H1 (cell line): Measurements from ENCODE around the gene ANKRD7. TPM values are rescaled to one million over a fixed set of nuclear protein-coding genes. Genes with fewer than 3 reads are reported as not detected.

Source experiments
- CTCF ChIA-PET: fragments of 300-600 bp; sonication (Branson Sonifier 250); formaldehyde crosslinking; loops from one replicate; lab custom pipeline; 2021; ENCODE audit not compliant: partially characterized antibody; lab: Charles Lee
- POLR2A ChIA-PET: fragments of 300-600 bp; sonication (Branson Sonifier 250); formaldehyde crosslinking; loops from one replicate; lab custom pipeline; 2021; ENCODE audit warnings: inconsistent platforms; ENCODE audit not compliant: partially characterized antibody; lab: Charles Lee
- DNase-seq, 2 experiments: peaks; one replicate each; pipeline versions ENCODE4 v3.0.0 to v3.0.0-alpha.2; 2010 to 2022; ENCODE audit warnings: low spot score in 2 of 2, low read depth in 1 of 2, mixed read lengths in 1 of 2
- FAIRE-seq: peaks from 2 replicates; lab custom pipeline; 2011; peaks lifted over from hg19 to GRCh38; lab: Jason Lieb, UNC
- H2AFZ ChIP-seq: 2 replicates; pipeline ENCODE4 v1.8.1; 2012; ENCODE audit warnings: low read length, inconsistent platforms
- H2AK5ac ChIP-seq: 2 replicates; pipeline ENCODE4 v1.6.1; 2013; ENCODE audit warnings: low read depth, low read length
- H2BK120ac ChIP-seq: replicated peaks from 2 replicates; pipeline ENCODE3; 2013; ENCODE audit warnings: low read depth, low read length, inconsistent platforms
- H2BK12ac ChIP-seq: 2 replicates; pipeline ENCODE4 v1.6.1; 2013; ENCODE audit warnings: low read depth, low read length
- H2BK15ac ChIP-seq: 2 replicates; pipeline ENCODE4 v1.6.1; 2013; ENCODE audit warnings: low read length
- H2BK20ac ChIP-seq: 2 replicates; pipeline ENCODE4 v1.6.1; 2013; ENCODE audit warnings: low read length
- H2BK5ac ChIP-seq: 2 replicates; pipeline ENCODE4 v1.6.1; 2013; ENCODE audit warnings: low read depth, low read length
- H3K14ac ChIP-seq: 2 replicates; pipeline ENCODE4 v1.6.1; 2013; ENCODE audit warnings: inconsistent platforms; ENCODE audit not compliant: insufficient read length
- H3K18ac ChIP-seq: 2 replicates; pipeline ENCODE4 v1.6.1; 2013; ENCODE audit warnings: low read length; ENCODE audit errors: extremely low read depth
- H3K23ac ChIP-seq: 2 replicates; pipeline ENCODE4 v1.6.1; 2013; ENCODE audit warnings: inconsistent platforms; ENCODE audit not compliant: insufficient read length
- H3K23me2 ChIP-seq: 2 replicates; pipeline ENCODE4 v1.6.1; 2013; ENCODE audit warnings: low read depth, low read length
- H3K27ac ChIP-seq: 2 replicates; pipeline ENCODE4 v1.6.1; 2011; ENCODE audit warnings: low read depth, low read length, inconsistent platforms
- H3K27me3 ChIP-seq, 4 experiments: replicated peaks in 1 of 4; 1 replicate in 1 of 4; 2 replicates in 3 of 4; pipeline versions ENCODE4 v1.6.1 to v1.8.1; 2011 to 2013; ENCODE audit warnings: low read length in 3 of 4, mild to moderate bottlenecking in 3 of 4, inconsistent platforms in 2 of 4, mixed read lengths in 2 of 4, moderate library complexity in 1 of 4; ENCODE audit not compliant: control insufficient read depth in 3 of 4, insufficient read depth in 3 of 4; ENCODE audit errors: extremely low read depth in 1 of 4
- H3K36me3 ChIP-seq, 4 experiments: 2 replicates each; pipeline versions ENCODE4 v1.6.1 to v1.8.1; 2011 to 2013; ENCODE audit warnings: mild to moderate bottlenecking in 4 of 4, low read length in 3 of 4, moderate library complexity in 2 of 4, control low read depth in 1 of 4, inconsistent platforms in 1 of 4; ENCODE audit not compliant: insufficient read depth in 4 of 4, control insufficient read depth in 2 of 4
- H3K4ac ChIP-seq: replicated peaks from 2 replicates; pipeline ENCODE3; 2013; ENCODE audit warnings: low read length, low read depth, mixed read lengths, inconsistent platforms; ENCODE audit not compliant: insufficient read length
- H3K4me1 ChIP-seq, 4 experiments: replicated peaks in 1 of 4; 1 replicate in 1 of 4; 2 replicates in 3 of 4; pipeline versions ENCODE4 v1.6.1 to v1.8.1; 2011 to 2013; ENCODE audit warnings: low read length in 3 of 4, inconsistent platforms in 2 of 4, mixed read lengths in 1 of 4; ENCODE audit not compliant: insufficient read depth in 4 of 4, control insufficient read depth in 3 of 4
- H3K4me2 ChIP-seq, 2 experiments: 2 replicates each; pipeline versions ENCODE4 v1.6.1 to v1.8.1; 2011 to 2013; ENCODE audit warnings: low read depth in 2 of 2, low read length in 2 of 2, control low read depth in 1 of 2, inconsistent platforms in 1 of 2, mild to moderate bottlenecking in 1 of 2; ENCODE audit not compliant: insufficient read depth in 1 of 2
- H3K4me3 ChIP-seq, 4 experiments: fragments of 200-600, 300-600 bp in 1 of 4; sonication (generic), shearing (Covaris generic), sonication (Bioruptor Twin) in 1 of 4; 2 replicates each; pipeline versions ENCODE4 v1.5.1 to v1.8.1; 2011 to 2016; ENCODE audit warnings: low read length in 4 of 4, low read depth in 3 of 4, control low read depth in 2 of 4, inconsistent platforms in 2 of 4, mild to moderate bottlenecking in 2 of 4, mixed read lengths in 1 of 4, moderate library complexity in 1 of 4; ENCODE audit not compliant: insufficient read depth in 2 of 4; ENCODE audit errors: extremely low read depth in 1 of 4
- H3K56ac ChIP-seq: replicated peaks from 2 replicates; pipeline ENCODE3; 2013; ENCODE audit warnings: low read depth, mild to moderate bottlenecking, mixed read lengths, low read length, inconsistent platforms; ENCODE audit not compliant: insufficient read length
- H3K79me1 ChIP-seq: 2 replicates; pipeline ENCODE4 v1.6.1; 2013; ENCODE audit warnings: low read depth, low read length, control low read depth
- H3K79me2 ChIP-seq, 2 experiments: 2 replicates each; pipeline versions ENCODE4 v1.6.1 to v1.8.1; 2012 to 2013; ENCODE audit warnings: low read length in 2 of 2, mild to moderate bottlenecking in 2 of 2, inconsistent platforms in 1 of 2; ENCODE audit not compliant: insufficient read depth in 2 of 2, control insufficient read depth in 1 of 2
- H3K9ac ChIP-seq, 4 experiments: replicated peaks in 1 of 4; 1 replicate in 1 of 4; 2 replicates in 3 of 4; pipeline versions ENCODE4 v1.6.1 to v1.8.1; 2011 to 2013; ENCODE audit warnings: low read depth in 3 of 4, low read length in 3 of 4, control low read depth in 2 of 4, mild to moderate bottlenecking in 2 of 4, moderate library complexity in 2 of 4, inconsistent platforms in 1 of 4; ENCODE audit errors: extremely low read depth in 1 of 4
- H3K9me3 ChIP-seq, 2 experiments: 2 replicates each; pipeline versions ENCODE4 v1.6.1 to v1.8.1; 2012 to 2013; ENCODE audit warnings: mild to moderate bottlenecking in 2 of 2, moderate library complexity in 2 of 2, control low read depth in 1 of 2, inconsistent platforms in 1 of 2, low read depth in 1 of 2, low read length in 1 of 2, mixed read lengths in 1 of 2; ENCODE audit not compliant: insufficient read depth in 2 of 2
- H4K20me1 ChIP-seq, 2 experiments: replicated peaks in 1 of 2; 2 replicates each; pipeline versions ENCODE3 to v1.8.1; 2011 to 2013; ENCODE audit warnings: inconsistent platforms in 2 of 2, low read length in 2 of 2, mild to moderate bottlenecking in 1 of 2; ENCODE audit not compliant: insufficient read depth in 2 of 2, control insufficient read depth in 1 of 2
- H4K5ac ChIP-seq: 2 replicates; pipeline ENCODE4 v1.6.1; 2013; ENCODE audit warnings: low read length, low read depth, mixed read lengths, inconsistent platforms; ENCODE audit not compliant: insufficient read length
- H4K8ac ChIP-seq: 2 replicates; pipeline ENCODE4 v1.8.0; 2013; ENCODE audit warnings: mild to moderate bottlenecking, moderate library complexity, low read length, inconsistent platforms; ENCODE audit not compliant: insufficient read depth; ENCODE audit errors: extremely low read depth
- H4K91ac ChIP-seq: replicated peaks from 2 replicates; pipeline ENCODE3; 2013; ENCODE audit warnings: low read length, mixed read lengths, inconsistent platforms; ENCODE audit not compliant: insufficient read length
- CHD2 ChIP-seq: IDR thresholded peaks from 2 replicates; pipeline ENCODE4 v1.6.1; 2012; ENCODE audit warnings: low read length, improper control_type of control experiment
- MAFK ChIP-seq: IDR thresholded peaks from 2 replicates; pipeline ENCODE4 v1.6.1; 2012; ENCODE audit warnings: low read depth, mild to moderate bottlenecking, improper control_type of control experiment, low read length
- WGBS, 2 experiments: shearing (Covaris generic) in 1 of 2; methylation state at CpG; one replicate each; pipeline versions ENCODE4 v1.1.6 to v1.1.7; 2013 to 2015; ENCODE audit warnings: low lambda C conversion rate in 2 of 2, mixed read lengths in 2 of 2, inconsistent platforms in 1 of 2, low coverage in 1 of 2, missing lambda C conversion rate in 1 of 2; ENCODE audit not compliant: insufficient replicate concordance in 2 of 2, insufficient coverage in 1 of 2, insufficient read length in 1 of 2; ENCODE audit errors: extremely low coverage in 1 of 2, missing lambda C conversion rate in 1 of 2; 5-methylcytosine and 5-hydroxymethylcytosine counted together
- polyA plus RNA-seq, 7 experiments: library from polyadenylated mRNA; depleted of rRNA in 3 of 7; stranded (reverse) in 5 of 7; unstranded in 2 of 7; fragments of >200 nt in 5 of 7; fragments of 200-250 nt in 2 of 7; gene quantifications; 1 replicate in 5 of 7; 2 replicates in 1 of 7; 4 replicates in 1 of 7; pipeline versions ENCODE4 v1.2.1 to v1.2.3, GENCODE V29; 2011 to 2013; ENCODE audit warnings: missing spikeins in 2 of 7, mixed read lengths in 2 of 7
- total RNA-seq: library from RNA; stranded (reverse); fragmentation: NEBNext Ultra II Directional; extraction: Animal tissue kit (Norgen Biotek cat#: 25700); gene quantifications from 2 replicates; pipeline ENCODE4 v1.2.1, GENCODE V29; 2021

Gene ANKRD7
- total and polyA plus RNA-seq, 2 of the 8 experiments (the other 6 are each of a cell fraction or from before 2014, with no cell fraction given): not detected

GRCh38 chr7:118182593-118183427 lies 41.7 kb upstream of the ANKRD7 start:
- no peak for FAIRE-seq
- Histone ChIP-seq H4K20me1 (no peaks in the 10 kb centered on the region), H4K8ac (no peak overlapping the region), H2BK15ac (no peak overlapping the region), H3K9ac (peak overlapping the region; percentile 97 to 100 (median 98)), H3K27ac (0 out of 2 replicates have a peak overlapping the region, but pooled peaks have one; percentile 93), H2AFZ (peak overlapping the region; percentile 89; the same call in 1 of the 2 replicates), H2AK5ac (no peak overlapping the region), H4K91ac (no peak overlapping the region), H3K18ac (no peak overlapping the region), H3K4me3 (peak overlapping the region; percentile 85 to 96 (median 92)), H3K4me1 (peaks cover 0 to 3% (median 0%) of the 10 kb centered on the region in 4 experiments; a peak in 1 of 7 replicates), H3K4ac (no peak overlapping the region), H2BK120ac (no peak overlapping the region), H3K4me2 (peak overlapping the region; percentile 85 to 92), H2BK5ac (peak overlapping the region; percentile 94; the same call in 1 of the 2 replicates), H3K79me1 (no peaks in the 10 kb centered on the region), H3K36me3 (peaks cover 0 to 12% (median 3%) of the 10 kb centered on the region in 4 experiments; a peak in 2 of 8 replicates), H4K5ac (peak overlapping the region; percentile 70), H3K56ac (no peak overlapping the region), H2BK20ac (no peak overlapping the region), H3K14ac (no peak overlapping the region), H3K79me2 (peaks cover 6 to 42% of the 10 kb centered on the region in 2 experiments; a peak in 3 of 4 replicates), H3K9me3 (no peaks in the 10 kb centered on the region), H3K23me2 (peaks cover 2% of the 10 kb centered on the region; the same call in 1 of the 2 replicates), H3K23ac (no peak overlapping the region), H3K27me3 (no peaks in the 10 kb centered on the region), H2BK12ac (peak overlapping the region; percentile 51; the same call in 1 of the 2 replicates)
- POLR2A ChIA-PET: no interaction called here
- no peak for DNase-seq
- CTCF ChIA-PET: interaction anchor here (1.0 kb wide), 1 partner anchor 14 kb away, joined by 4 read pairs; no protein-coding TSS in a partner anchor
- peak; percentile 76; the same call in 1 of the 2 replicates for TF ChIP-seq MAFK
- no peak for TF ChIP-seq CHD2
- 83% methylated on average over 13 of the region's 13 CpGs; no CpG with 5 or more reads in 1 of the 2 experiments for WGBS, 2 experiments
